Activated naive CD8-positive, alpha-beta T cell treated with anti-CD3 and anti-CD28 coated beads for 36 hours (primary cell): Measurements from ENCODE around the gene LHX1. TPM values are rescaled to one million over a fixed set of nuclear protein-coding genes. Genes with fewer than 3 reads are reported as not detected.

ENCODE experiments used
- DNase-seq: peaks from one replicate; pipeline ENCODE4 v3.0.0; 2021
- H3K27ac Mint-ChIP-seq: one replicate; pipeline ENCODE4 v1.8.0; 2022; ENCODE audit warnings: mild to moderate bottlenecking, moderate library complexity, mixed read lengths
- H3K27me3 Mint-ChIP-seq: one replicate; pipeline ENCODE4 v1.8.0; 2022; ENCODE audit warnings: mild to moderate bottlenecking, mixed read lengths
- H3K36me3 Mint-ChIP-seq: one replicate; pipeline ENCODE4 v1.8.0; 2021; ENCODE audit warnings: mild to moderate bottlenecking, mixed read lengths
- H3K4me1 Mint-ChIP-seq: one replicate; pipeline ENCODE4 v1.8.0; 2021; ENCODE audit warnings: mixed read lengths
- H3K4me3 Mint-ChIP-seq: one replicate; pipeline ENCODE4 v1.8.0; 2022; ENCODE audit warnings: mild to moderate bottlenecking, moderate library complexity, mixed read lengths
- H3K9me3 Mint-ChIP-seq: one replicate; pipeline ENCODE4 v1.8.0; 2022; ENCODE audit warnings: mixed read lengths
- total RNA-seq, 2 experiments: library from RNA; stranded (reverse); gene quantifications; one replicate each; pipeline ENCODE4 v1.2.3, GENCODE V29; 2021

The LHX1 gene
- total RNA-seq, result under 1 TPM in 1 of 2 experiments, not detected in 1; 0.30 TPM

DNA sequence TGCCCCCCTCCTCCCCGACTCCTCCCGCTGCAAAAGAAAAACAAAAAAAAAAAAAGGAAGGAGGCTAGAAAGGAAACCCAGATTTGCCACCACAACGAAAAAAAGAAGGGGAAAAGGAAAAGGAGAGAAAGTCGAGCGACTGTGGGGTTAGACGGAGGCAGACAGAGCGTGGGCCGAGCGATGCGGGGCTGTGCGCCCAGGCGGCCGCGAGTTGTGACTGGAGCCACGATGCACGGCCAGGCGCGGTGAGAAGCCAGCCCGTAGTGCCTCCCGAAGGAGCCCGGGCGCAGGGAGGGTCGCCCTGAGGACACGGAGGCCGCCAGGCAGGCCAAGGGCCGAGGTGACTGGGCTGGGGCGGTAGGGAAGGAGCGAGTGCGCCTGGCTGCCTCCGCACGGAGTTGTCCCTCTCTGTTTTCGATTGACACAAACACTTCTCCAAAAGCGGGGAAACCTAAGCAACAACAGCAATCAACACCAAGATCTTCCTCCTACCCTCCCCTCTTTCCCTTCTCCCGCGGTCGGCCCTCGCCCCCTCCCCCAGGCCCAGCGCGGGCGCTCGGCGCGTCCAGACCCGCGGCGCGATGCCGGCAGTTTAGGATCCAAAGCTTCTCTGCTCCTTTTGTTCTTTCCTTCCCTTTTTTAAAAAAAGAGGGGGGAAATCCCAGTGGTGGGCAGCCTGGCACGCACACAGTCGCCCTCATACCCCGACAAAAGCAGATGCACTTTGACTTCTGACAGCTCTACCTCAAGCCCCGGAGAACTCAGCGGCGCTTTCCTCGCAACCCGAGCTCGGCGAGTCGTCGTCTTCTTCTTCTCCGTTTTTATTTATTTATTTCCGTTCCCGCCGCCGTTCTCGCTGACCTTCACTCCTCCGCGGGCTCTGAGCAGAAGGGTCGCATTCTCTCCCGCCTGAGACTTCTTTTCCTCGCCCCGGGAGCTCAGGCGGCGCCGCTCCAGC is at the start of gene LHX1:
Gene LHX1 (plus strand): TSS at position 475 of the 958 bp plus-strand sequence. CDS start 723 bp downstream, outside the sequence.
- Mint-ChIP-seq H3K36me3 (no peaks in the 10 kb centered on the region), H3K9me3 (no peaks in the 10 kb centered on the region), H3K27me3 (peaks cover 96% of the 10 kb centered on the region), H3K27ac (no peak within 1 kb of the TSS), H3K4me3 (peak within 1 kb of the TSS; percentile 73), H3K4me1 (peaks cover 59% of the 10 kb centered on the region)
- no peak for DNase-seq

DNA sequence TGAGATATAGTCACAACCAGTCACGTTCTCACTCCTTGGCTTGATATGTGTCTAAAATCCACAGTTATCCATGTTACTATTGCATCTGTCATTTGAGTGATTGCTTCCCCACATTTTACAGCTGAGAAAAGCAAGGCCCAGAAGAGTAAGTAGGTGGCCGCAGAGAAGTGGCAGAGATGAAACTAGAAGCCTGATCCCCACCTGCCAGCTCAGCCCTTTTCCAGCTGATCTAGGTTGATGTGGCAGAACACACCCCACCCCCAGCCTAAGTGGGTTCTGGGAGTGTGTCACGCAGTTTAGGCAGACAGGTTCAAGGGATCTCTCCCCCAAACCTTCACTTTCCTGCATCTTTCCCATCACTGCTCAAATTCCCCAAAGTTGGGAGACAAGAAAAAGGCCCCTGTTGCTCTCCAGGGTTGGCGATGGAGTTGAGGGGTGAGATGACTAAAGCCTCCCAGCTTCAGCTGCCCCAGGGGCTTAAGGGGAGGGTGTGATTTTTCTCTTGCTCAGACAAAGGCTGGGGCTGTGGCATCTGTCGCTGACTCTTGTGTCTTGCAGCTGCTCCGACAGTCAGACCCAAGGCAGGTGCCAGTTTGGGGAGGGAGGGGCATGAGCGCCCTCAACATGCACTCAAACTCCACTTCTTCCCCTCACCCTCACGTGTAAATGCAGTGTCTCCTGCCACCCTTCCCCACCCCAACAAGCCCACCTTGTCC is 48.9 kb upstream of the LHX1 start:
- no peak for DNase-seq
- Mint-ChIP-seq H3K36me3 (no peaks in the 10 kb centered on the region), H3K27ac (no peak overlapping the region), H3K27me3 (peaks cover 27% of the 10 kb centered on the region), H3K4me3 (no peak overlapping the region), H3K9me3 (no peaks in the 10 kb centered on the region), H3K4me1 (peaks cover 2% of the 10 kb centered on the region)

DNA sequence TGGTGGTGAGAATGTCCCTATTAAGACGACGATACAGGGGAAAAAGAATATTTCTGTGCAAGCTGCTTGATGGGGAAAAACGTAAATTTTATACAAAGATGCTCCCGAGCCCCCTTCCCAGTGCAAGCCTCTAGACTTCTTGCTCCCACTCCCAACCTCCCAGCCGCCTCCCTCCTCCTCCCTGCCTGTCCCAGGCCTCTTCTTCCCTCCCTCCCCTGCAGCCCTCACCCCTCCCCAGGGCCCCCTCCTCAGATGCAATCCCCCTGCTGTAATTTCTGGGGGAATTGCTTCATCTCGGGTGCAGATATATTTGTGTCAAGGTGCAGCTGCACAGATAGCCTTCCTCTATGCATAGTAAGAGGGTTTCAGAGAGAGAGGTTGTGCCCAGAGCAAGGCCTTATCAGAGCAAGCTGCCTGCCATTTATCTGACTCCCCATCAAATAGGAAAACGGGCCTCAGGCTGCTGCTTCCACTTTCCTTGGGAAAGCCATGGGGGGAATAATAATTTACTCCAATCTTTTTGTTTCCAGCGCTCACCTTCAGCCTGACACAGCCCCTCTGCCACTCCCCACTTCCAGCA is 47.4 kb upstream of the LHX1 start:
- DNase-seq, result no peak
- no peak overlapping the region for H3K4me3 Mint-ChIP-seq
- peaks cover 17% of the 10 kb centered on the region for H3K27me3 Mint-ChIP-seq
- no peaks in the 10 kb centered on the region for H3K36me3 Mint-ChIP-seq
- no peaks in the 10 kb centered on the region for H3K9me3 Mint-ChIP-seq
- no peak overlapping the region for H3K27ac Mint-ChIP-seq
- H3K4me1 Mint-ChIP-seq, result no peaks in the 10 kb centered on the region

DNA sequence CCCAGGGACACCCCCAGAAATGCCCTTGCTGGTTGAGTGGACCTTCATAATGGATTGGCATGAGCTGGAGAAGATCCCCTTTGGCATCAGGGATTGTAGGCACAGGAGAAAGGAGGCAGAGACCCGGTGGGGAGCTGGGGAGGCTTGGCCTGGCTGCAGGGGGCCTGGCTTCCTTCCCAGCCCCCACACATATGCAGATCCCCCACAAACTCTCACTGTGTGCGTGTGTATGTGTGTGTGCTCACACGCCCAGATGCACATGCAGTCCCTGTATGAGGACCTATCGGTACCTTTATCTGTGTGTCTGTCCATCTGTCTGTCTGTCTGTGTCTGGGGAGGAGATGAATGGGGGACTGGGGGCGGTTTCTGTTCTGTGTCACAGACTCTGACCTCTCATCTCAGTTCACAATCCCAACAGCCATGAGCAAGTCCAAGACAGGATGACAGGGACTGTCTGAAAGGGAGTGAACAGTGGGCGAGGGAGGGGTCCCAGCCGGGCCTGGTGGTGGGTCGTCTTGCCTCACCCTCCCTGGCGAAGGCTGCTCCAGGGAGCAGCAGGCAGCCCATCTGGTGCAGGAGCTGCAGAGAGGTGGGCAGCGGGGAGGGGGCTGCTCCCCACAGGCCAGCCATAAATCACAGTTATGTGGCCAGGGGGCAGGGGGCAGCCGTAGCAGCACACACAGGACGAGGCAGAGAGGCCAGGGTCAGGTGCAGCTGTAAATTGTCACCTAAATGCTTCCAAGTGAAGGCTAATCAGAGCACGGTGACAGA is 46.7 kb upstream of the LHX1 start:
- no peaks in the 10 kb centered on the region for H3K36me3 Mint-ChIP-seq
- H3K4me3 Mint-ChIP-seq, result no peak overlapping the region
- H3K4me1 Mint-ChIP-seq, result no peaks in the 10 kb centered on the region
- no peak overlapping the region for H3K27ac Mint-ChIP-seq
- H3K27me3 Mint-ChIP-seq, result peaks cover 11% of the 10 kb centered on the region
- no peak for DNase-seq
- H3K9me3 Mint-ChIP-seq, result no peaks in the 10 kb centered on the region

DNA sequence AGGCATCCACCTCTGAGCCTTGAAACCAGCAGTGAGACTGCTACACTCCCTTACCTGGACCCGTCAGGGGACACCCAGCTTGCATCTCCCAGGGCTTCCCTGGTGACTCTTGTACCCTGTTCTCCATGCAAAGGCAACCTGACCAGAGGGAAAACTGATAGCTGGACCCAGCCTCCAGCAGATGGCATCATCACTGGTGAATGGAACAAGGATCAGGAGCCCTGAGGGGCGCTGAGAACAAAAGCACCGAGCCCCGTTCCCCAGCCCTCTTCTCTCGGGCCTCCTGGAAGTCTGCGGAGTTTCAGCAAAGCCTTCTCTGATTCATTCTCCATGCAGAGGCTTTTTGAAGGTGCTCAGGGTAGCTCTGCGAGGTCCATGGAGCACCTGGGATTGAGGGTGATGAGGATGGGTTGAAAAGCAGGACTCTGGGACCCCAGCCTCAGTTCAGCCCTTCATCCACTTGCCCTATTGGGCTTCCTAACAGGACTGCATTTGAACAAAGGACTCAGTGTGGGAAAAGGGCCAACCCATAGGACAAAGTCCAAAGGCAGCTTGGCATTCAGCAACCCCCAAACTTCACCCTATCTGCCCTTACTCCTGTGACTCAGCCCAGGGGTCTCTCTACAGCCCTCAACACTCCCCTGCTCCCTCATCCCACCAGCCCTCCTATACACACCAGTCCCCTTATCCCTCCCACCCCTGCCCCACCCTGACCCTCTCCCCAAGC is 45.0 kb upstream of the LHX1 start:
- H3K27me3 Mint-ChIP-seq, result no peaks in the 10 kb centered on the region
- no peaks in the 10 kb centered on the region for H3K9me3 Mint-ChIP-seq
- no peaks in the 10 kb centered on the region for H3K36me3 Mint-ChIP-seq
- H3K27ac Mint-ChIP-seq, result no peak overlapping the region
- DNase-seq, result no peak
- no peak overlapping the region for H3K4me3 Mint-ChIP-seq
- H3K4me1 Mint-ChIP-seq, result no peaks in the 10 kb centered on the region

DNA sequence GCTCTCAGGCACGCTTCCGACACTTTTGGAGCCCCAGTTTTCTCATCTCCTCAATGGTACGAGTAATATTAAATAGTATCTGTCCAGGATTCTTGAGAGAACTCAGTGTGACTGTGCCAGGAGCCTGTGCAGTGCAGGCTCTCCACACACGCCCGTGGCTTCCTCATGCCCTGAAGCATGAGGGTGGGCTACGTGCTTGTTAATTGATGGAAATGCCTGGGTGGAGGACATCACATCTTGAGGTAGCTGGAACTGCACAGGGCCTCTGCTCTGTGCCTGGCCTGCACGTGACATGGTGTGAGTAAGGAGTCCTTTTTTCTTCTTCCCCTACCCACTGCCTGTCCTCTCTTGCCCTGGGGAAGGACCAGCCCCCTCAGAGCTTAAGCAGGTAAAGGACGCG is 43.1 kb upstream of the LHX1 start:
- Mint-ChIP-seq H3K36me3 (no peaks in the 10 kb centered on the region), H3K27ac (no peak overlapping the region), H3K4me1 (no peaks in the 10 kb centered on the region), H3K9me3 (no peaks in the 10 kb centered on the region), H3K27me3 (no peaks in the 10 kb centered on the region), H3K4me3 (no peak overlapping the region)
- DNase-seq, result no peak

DNA sequence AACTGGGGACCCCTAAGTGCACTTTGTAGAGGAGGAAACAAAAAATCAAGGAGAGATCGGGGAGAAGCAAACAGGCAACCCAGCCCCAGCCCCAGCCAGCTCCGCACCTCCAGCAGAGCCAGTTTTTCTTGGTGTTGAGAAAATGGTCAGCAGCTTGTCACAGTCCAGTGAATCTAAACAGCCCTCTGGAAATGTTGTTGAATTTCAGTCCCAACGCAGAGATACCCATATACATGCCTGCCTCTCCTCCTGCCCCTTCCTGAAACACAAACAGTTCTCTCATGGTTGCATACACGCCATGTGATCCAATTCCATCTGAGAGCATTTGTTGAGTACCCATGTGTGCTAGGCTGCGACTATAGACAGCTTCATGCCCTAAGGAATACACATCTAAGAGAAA is 42.4 kb upstream of the LHX1 start:
- no peaks in the 10 kb centered on the region for H3K36me3 Mint-ChIP-seq
- H3K4me3 Mint-ChIP-seq, result no peak overlapping the region
- no peak for DNase-seq
- H3K9me3 Mint-ChIP-seq, result no peaks in the 10 kb centered on the region
- H3K4me1 Mint-ChIP-seq, result no peaks in the 10 kb centered on the region
- no peaks in the 10 kb centered on the region for H3K27me3 Mint-ChIP-seq
- no peak overlapping the region for H3K27ac Mint-ChIP-seq

DNA sequence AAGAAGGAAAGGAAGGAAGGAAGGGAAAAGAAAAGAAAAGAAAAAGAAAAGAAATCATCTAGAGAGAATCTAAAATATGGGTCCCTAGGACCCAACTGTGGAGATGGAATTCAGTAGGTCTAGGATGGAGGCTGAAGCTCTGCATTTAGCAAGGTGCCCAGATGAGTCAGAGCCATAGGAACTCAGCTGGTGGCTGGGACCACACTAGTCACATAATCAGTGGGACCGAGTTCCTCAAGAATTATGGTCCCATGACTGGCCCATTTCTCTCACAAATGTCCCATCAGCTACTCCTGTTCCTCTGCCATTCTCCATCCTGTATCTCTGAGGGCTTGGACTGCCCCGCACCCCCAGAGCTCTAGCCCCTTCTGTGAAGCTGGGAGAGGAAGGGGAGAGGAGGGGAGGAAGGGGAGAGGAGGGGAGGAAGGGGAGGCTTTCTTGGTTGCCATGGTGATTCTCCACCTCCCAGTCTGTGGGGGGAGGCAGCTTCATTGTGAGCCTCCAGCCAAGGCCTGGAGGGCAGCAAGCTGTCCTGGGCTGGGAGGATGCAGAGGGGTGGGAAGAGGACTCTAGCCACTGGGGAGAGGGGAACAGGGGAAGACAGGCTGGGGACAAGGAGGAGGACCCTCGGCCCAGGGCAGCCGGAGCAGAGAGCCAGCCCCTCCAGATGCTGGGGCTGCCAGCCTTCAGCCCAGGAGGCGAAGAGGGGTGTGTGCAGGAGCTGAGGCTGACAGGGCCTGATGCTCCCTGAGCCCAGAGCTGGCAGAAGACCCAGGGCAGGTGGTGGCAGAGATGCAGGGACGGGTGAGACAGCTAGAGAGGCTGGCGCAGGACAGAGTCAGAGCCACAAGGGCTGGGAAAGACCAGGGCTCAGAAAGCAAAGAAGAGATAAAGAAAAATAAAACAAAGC is 37.8 kb upstream of the LHX1 start:
- Mint-ChIP-seq H3K36me3 (no peaks in the 10 kb centered on the region), H3K27ac (no peak overlapping the region), H3K4me3 (no peak overlapping the region), H3K27me3 (peaks cover 18% of the 10 kb centered on the region), H3K9me3 (no peaks in the 10 kb centered on the region), H3K4me1 (no peaks in the 10 kb centered on the region)
- DNase-seq, result no peak

DNA sequence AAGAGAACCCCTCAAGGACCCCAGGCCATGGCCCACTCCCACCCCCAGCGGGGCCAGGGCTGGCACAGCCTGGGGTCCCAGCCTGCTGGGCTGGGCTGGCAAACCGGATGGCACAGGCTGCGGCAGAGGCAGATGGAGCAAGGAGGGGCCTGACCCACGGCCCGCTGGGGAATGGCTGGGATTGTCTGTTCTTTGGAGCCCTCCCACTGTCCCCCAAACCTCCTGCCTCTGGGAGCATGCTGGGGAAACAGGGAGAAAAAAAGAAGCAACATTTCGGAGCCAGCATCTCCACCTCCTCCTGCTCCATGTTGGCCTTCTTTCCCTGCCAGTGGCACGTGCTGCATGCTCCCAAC is 37.1 kb upstream of the LHX1 start:
- no peak for DNase-seq
- Mint-ChIP-seq H3K9me3 (no peaks in the 10 kb centered on the region), H3K4me1 (no peaks in the 10 kb centered on the region), H3K27me3 (peaks cover 24% of the 10 kb centered on the region), H3K36me3 (no peaks in the 10 kb centered on the region), H3K27ac (no peak overlapping the region), H3K4me3 (no peak overlapping the region)

DNA sequence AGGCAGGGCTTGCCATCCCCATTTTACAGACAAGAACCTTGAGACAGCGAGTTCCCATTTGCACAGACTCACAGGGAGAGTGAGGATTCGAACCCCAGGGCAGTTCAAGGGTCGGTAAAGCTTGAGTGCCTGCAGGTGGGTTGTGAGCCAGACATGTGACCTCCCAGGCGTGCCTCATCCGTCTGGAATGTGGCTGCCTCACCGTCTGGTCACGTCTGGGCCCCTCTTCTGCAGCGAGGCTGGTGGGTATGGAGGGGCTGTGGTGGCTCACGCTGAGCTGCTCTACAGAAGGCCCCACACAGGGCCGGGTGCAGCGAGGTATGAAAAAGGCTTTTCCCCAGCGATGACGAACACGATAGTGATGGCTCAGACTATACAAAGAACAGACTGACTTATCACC is 35.8 kb upstream of the LHX1 start:
- Mint-ChIP-seq H3K9me3 (no peaks in the 10 kb centered on the region), H3K4me3 (no peak overlapping the region), H3K4me1 (no peaks in the 10 kb centered on the region), H3K36me3 (no peaks in the 10 kb centered on the region), H3K27ac (no peak overlapping the region), H3K27me3 (peaks cover 31% of the 10 kb centered on the region)
- no peak for DNase-seq

DNA sequence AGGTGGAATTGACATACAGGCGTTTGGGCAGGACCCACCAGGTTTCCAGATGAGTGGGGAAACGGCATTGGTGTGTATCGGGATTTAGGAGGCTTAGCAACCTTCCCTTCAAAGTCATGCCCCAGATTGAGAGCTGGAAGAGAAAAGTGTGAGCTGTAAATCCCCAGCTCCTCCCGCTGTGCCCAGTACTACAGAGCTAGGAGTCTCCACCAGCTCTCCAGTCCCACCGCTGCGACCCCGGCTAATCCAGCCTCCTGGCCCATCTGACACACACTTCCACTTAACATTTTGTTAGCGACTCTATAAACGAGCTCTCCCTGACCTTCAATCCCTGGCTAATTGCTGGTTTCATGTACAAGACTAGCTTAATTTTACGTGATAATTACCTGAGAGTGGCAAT is 29.9 kb upstream of the LHX1 start:
- Mint-ChIP-seq H3K36me3 (no peaks in the 10 kb centered on the region), H3K9me3 (no peaks in the 10 kb centered on the region), H3K4me3 (no peak overlapping the region), H3K4me1 (no peaks in the 10 kb centered on the region), H3K27ac (no peak overlapping the region), H3K27me3 (peaks cover 59% of the 10 kb centered on the region)
- DNase-seq, result no peak

DNA sequence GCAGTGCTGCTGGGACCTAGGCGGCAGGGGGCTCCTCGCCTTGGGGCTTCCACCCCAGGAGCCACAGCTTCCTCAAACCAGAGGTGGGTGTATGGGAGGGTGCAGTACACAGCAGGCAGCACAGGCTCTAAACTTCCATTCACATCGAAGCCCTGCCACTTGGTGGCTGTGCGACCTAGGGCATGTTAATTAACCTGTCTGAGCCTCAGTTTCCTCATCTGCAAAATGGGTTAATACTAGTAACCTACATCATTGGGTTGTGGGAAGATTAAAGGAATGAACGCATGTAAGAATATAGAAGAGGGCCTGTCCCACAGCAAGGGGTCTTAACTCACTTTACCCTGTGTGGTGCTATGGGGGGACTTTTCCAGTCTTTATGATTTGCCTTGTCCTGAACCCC is 26.8 kb upstream of the LHX1 start:
- Mint-ChIP-seq H3K9me3 (no peaks in the 10 kb centered on the region), H3K36me3 (no peaks in the 10 kb centered on the region), H3K27me3 (peaks cover 50% of the 10 kb centered on the region), H3K27ac (no peak overlapping the region), H3K4me3 (no peak overlapping the region), H3K4me1 (no peaks in the 10 kb centered on the region)
- DNase-seq, result no peak

DNA sequence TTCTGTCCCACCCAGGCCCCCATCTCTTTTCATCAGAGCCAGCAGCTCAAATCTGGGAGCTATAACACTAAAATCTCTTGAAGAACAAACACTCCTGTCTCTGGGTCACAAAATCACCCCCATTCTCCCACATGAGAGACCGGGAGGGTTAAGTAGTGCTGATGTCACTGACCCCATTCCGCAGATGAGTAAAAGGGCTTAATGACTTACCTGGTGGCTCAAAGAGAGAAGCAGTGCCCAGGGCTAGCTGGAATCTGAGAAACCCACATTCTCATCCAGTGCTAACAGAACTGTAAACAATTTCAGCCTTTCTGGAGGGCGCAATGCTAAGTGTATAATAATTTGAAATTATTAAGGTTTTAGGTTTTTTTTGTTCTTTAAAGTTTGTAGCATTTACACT is 26.3 kb upstream of the LHX1 start:
- H3K9me3 Mint-ChIP-seq, result no peaks in the 10 kb centered on the region
- H3K36me3 Mint-ChIP-seq, result no peaks in the 10 kb centered on the region
- no peaks in the 10 kb centered on the region for H3K4me1 Mint-ChIP-seq
- peaks cover 51% of the 10 kb centered on the region for H3K27me3 Mint-ChIP-seq
- H3K27ac Mint-ChIP-seq, result no peak overlapping the region
- H3K4me3 Mint-ChIP-seq, result no peak overlapping the region
- no peak for DNase-seq
